Mammary epithelial cell (primary cell): ENCODE results near the gene BANP.
"Not testable (repeated sequence)": the region's sequence is repeated elsewhere in the genome, so short reads cannot be mapped to it uniquely, and the experiment has no call there.

Experiments
- CTCF ChIP-seq, 2 donors: IDR thresholded peaks in 1 of 2; conservative IDR thresholded peaks in 1 of 2; 2 replicates each; pipeline ENCODE4 v1.5.1; 2011 to 2012; ENCODE audit warnings: inconsistent platforms in 2 of 2, low read length in 2 of 2, mild to moderate bottlenecking in 2 of 2, control low read depth in 1 of 2, low read depth in 1 of 2; ENCODE audit not compliant: insufficient read depth in 1 of 2; ENCODE audit errors: extremely low read depth in 1 of 2
- EZH2 ChIP-seq: IDR thresholded peaks from 2 replicates; pipeline ENCODE4 v1.6.1; 2012; ENCODE audit warnings: low read length, inconsistent platforms, borderline replicate concordance

- not testable (repeated sequence) for TF ChIP-seq CTCF (conservative IDR thresholded peaks at IDR 0.05 in 1 of 2, IDR thresholded peaks at IDR 0.05 in 1 of 2; ENCODE audit: extremely low read depth in 1 of 2, insufficient read depth in 1 of 2, low read depth in 1 of 2, low read length in 2 of 2); EZH2
These were observed 139.3 kb downstream of the BANP start for GRCh38 chr16:88090377-88091175.
